Epithelial cell of proximal tubule (primary cell): Measurements from ENCODE around the gene ZP2. TPM values are rescaled to one million over a fixed set of nuclear protein-coding genes. Genes with fewer than 3 reads are reported as not detected.
"Not testable (repeated sequence)": the region's sequence is repeated elsewhere in the genome, so short reads cannot be mapped to it uniquely, and the experiment has no call there.

ENCODE experiments used
- DNase-seq: peaks from one replicate; pipeline ENCODE4 v3.0.0-alpha.2; 2011; ENCODE audit warnings: low read depth
- H3K4me3 ChIP-seq: 2 replicates; pipeline ENCODE4 v1.5.1; 2011; ENCODE audit warnings: low read depth, mild to moderate bottlenecking, low read length
- total RNA-seq: library from RNA; depleted of rRNA; stranded (reverse); fragments of >200 nt; gene quantifications from 2 replicates; pipeline ENCODE4 v1.2.3, GENCODE V29; 2015
- TF ChIP-seq, protein P1 (sequence below): conservative IDR thresholded peaks from 2 replicates; pipeline ENCODE4 v1.5.1; 2012; ENCODE audit warnings: low read depth, mild to moderate bottlenecking, low read length

The ZP2 gene
- total RNA-seq, 1 donor from 2014 or later, result not detected

- TF ChIP-seq, protein P1, sequence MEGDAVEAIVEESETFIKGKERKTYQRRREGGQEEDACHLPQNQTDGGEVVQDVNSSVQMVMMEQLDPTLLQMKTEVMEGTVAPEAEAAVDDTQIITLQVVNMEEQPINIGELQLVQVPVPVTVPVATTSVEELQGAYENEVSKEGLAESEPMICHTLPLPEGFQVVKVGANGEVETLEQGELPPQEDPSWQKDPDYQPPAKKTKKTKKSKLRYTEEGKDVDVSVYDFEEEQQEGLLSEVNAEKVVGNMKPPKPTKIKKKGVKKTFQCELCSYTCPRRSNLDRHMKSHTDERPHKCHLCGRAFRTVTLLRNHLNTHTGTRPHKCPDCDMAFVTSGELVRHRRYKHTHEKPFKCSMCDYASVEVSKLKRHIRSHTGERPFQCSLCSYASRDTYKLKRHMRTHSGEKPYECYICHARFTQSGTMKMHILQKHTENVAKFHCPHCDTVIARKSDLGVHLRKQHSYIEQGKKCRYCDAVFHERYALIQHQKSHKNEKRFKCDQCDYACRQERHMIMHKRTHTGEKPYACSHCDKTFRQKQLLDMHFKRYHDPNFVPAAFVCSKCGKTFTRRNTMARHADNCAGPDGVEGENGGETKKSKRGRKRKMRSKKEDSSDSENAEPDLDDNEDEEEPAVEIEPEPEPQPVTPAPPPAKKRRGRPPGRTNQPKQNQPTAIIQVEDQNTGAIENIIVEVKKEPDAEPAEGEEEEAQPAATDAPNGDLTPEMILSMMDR, result no peak
- peak overlapping the region; percentile 78 for H3K4me3 ChIP-seq
- DNase-seq, result no peak
Measured at GRCh38 chr16:21159281-21159951, 52.0 kb downstream of the ZP2 start.

GRCh38 chr16:21158208-21159110 lies 52.9 kb downstream of the ZP2 start, which contains the start of gene LDAF1:
TSS of gene LDAF1 (plus strand) at chr16:21158674. CDS start at chr16:21161183, 2,509 bp downstream.
- no peak for DNase-seq
- TF ChIP-seq, protein P1, result no peak
- H3K4me3 ChIP-seq, result peak within 1 kb of the TSS; percentile 78

GRCh38 chr16:21157632-21158031 lies 53.7 kb downstream of the ZP2 start:
- no peak for DNase-seq
- TF ChIP-seq, protein P1, result no peak
- H3K4me3 ChIP-seq, result no peak overlapping the region

- no peak for DNase-seq
- TF ChIP-seq, protein P1, result peak; percentile 75
- H3K4me3 ChIP-seq, result no peak overlapping the region
Measured at GRCh38 chr16:21156767-21157467, 54.5 kb downstream of the ZP2 start.

- not testable (repeated sequence) for DNase-seq, H3K4me3 ChIP-seq
Measured at GRCh38 chr16:21156011-21156410, 55.4 kb downstream of the ZP2 start.

GRCh38 chr16:21153124-21153729 lies 58.1 kb downstream of the ZP2 start:
- not testable (repeated sequence) for H3K4me3 ChIP-seq, DNase-seq

GRCh38 chr16:21152160-21153030 lies 59.0 kb downstream of the ZP2 start:
- H3K4me3 ChIP-seq, DNase-seq: not testable (repeated sequence)
